NCI-H2171 treated with DMSO at 0.1 percent for 48 hours (cell line): ENCODE data around the gene ARHGAP15.

Experiments used
- DNase-seq: peaks from one replicate; lab custom pipeline; 2025; lab: John Stamatoyannopoulos, UW

Gene ARHGAP15

GRCh38 chr2:143345887-143346787 is 216.9 kb downstream of the ARHGAP15 start:
- no peak for DNase-seq

GRCh38 chr2:143347271-143347695 is 218.1 kb downstream of the ARHGAP15 start:
- peak; percentile 36 for DNase-seq

GRCh38 chr2:143347901-143348414 is 218.7 kb downstream of the ARHGAP15 start:
- no peak for DNase-seq

GRCh38 chr2:143354050-143354750 is 225.0 kb downstream of the ARHGAP15 start:
- no peak for DNase-seq

GRCh38 chr2:143355870-143356269 is 226.7 kb downstream of the ARHGAP15 start:
- peak; percentile 94 for DNase-seq

- no peak for DNase-seq
Observed at GRCh38 chr2:143356336-143356735, 227.1 kb downstream of the ARHGAP15 start.

- DNase-seq = peak; percentile 94
Observed at GRCh38 chr2:143356736-143357446, 227.7 kb downstream of the ARHGAP15 start.

- DNase-seq = peak; percentile 70
Observed at GRCh38 chr2:143357966-143358365, 228.7 kb downstream of the ARHGAP15 start.

- no peak for DNase-seq
Observed at GRCh38 chr2:143361346-143361745, 232.1 kb downstream of the ARHGAP15 start.

GRCh38 chr2:143371616-143372015 is 242.4 kb downstream of the ARHGAP15 start:
- DNase-seq = no peak

GRCh38 chr2:143375384-143375880 is 246.2 kb downstream of the ARHGAP15 start:
- DNase-seq = no peak

- DNase-seq = no peak
Observed at GRCh38 chr2:143378996-143379395, 249.8 kb downstream of the ARHGAP15 start.

GRCh38 chr2:143379955-143380354 is 250.7 kb downstream of the ARHGAP15 start:
- DNase-seq = no peak

- DNase-seq = no peak
Observed at GRCh38 chr2:143382573-143382972, 253.4 kb downstream of the ARHGAP15 start.

- DNase-seq = no peak
Observed at GRCh38 chr2:143383016-143383415, 253.8 kb downstream of the ARHGAP15 start.

GRCh38 chr2:143384111-143384510 is 254.9 kb downstream of the ARHGAP15 start:
- DNase-seq = no peak

- DNase-seq = peak; percentile 96
Observed at GRCh38 chr2:143390171-143390570, 261.0 kb downstream of the ARHGAP15 start.

GRCh38 chr2:143392358-143392757 is 263.1 kb downstream of the ARHGAP15 start:
- DNase-seq = no peak

- DNase-seq = no peak
Observed at GRCh38 chr2:143394062-143394461, 264.8 kb downstream of the ARHGAP15 start.

- peak; percentile 58 for DNase-seq
Observed at GRCh38 chr2:143397884-143398614, 268.8 kb downstream of the ARHGAP15 start.

GRCh38 chr2:143398781-143399180 is 269.6 kb downstream of the ARHGAP15 start:
- DNase-seq = peak; percentile 92
